Fibroblast of skin of left biceps (primary cell): ENCODE measurements around the gene HCFC1.

Source experiments
- DNase-seq, 2 experiments: peaks; one replicate each; pipeline ENCODE4 v3.0.0-alpha.2; 2013; ENCODE audit warnings: low read depth in 2 of 2

Gene HCFC1

GRCh38 chrX:153925739-153926551 lies 45.7 kb downstream of the HCFC1 start, which contains the start of gene ARHGAP4:
Gene ARHGAP4 (minus strand): TSS chrX:153926264. CDS start chrX:153926202, 62 bp downstream.
- DNase-seq, result no peak

GRCh38 chrX:153925387-153925738 lies 46.3 kb downstream of the HCFC1 start:
- no peak for DNase-seq

- DNase-seq, result no peak
Measured at GRCh38 chrX:153924149-153924861, 47.3 kb downstream of the HCFC1 start.

GRCh38 chrX:153922932-153923857 lies 48.4 kb downstream of the HCFC1 start:
- no peak for DNase-seq

- no peak for DNase-seq
Measured at GRCh38 chrX:153921511-153922446, 49.8 kb downstream of the HCFC1 start.

- no peak for DNase-seq
Measured at GRCh38 chrX:153921070-153921469, 50.5 kb downstream of the HCFC1 start.

- DNase-seq, result no peak
Measured at GRCh38 chrX:153920546-153920945, 51.1 kb downstream of the HCFC1 start.

GRCh38 chrX:153919281-153919680 lies 52.3 kb downstream of the HCFC1 start:
- DNase-seq, result no peak

GRCh38 chrX:153917869-153918268 lies 53.7 kb downstream of the HCFC1 start:
- no peak for DNase-seq

GRCh38 chrX:153913701-153914100 lies 57.9 kb downstream of the HCFC1 start:
- DNase-seq, result no peak

- no peak for DNase-seq
Measured at GRCh38 chrX:153913211-153913610, 58.4 kb downstream of the HCFC1 start.

- no peak for DNase-seq
Measured at GRCh38 chrX:153911798-153912197, 59.8 kb downstream of the HCFC1 start.

GRCh38 chrX:153910446-153910845 lies 61.2 kb downstream of the HCFC1 start:
- no peak for DNase-seq

- no peak for DNase-seq
Measured at GRCh38 chrX:153909980-153910360, 61.6 kb downstream of the HCFC1 start.

- DNase-seq, result no peak
Measured at GRCh38 chrX:153909024-153909979, 62.3 kb downstream of the HCFC1 start.

GRCh38 chrX:153908219-153908860 lies 63.3 kb downstream of the HCFC1 start:
- no peak for DNase-seq

- DNase-seq, result no peak
Measured at GRCh38 chrX:153907456-153907855, 64.2 kb downstream of the HCFC1 start.

GRCh38 chrX:153906126-153906917 lies 65.3 kb downstream of the HCFC1 start:
- DNase-seq, result no peak
